OCI-M2 (cell line): ENCODE results near the gene MEDAG.

Source experiments
- DNase-seq: peaks from one replicate; lab custom pipeline; 2025; ENCODE audit not compliant: unreplicated experiment; lab: John Stamatoyannopoulos, UW

MEDAG gene

GRCh38 chr13:30905932-30906383 lies at the start of gene MEDAG:
MEDAG (plus strand) TSS chr13:30906271; CDS start chr13:30906516, 245 bp downstream.
- no peak for DNase-seq

- DNase-seq, result no peak
These were observed 49.1 kb upstream of the MEDAG start for GRCh38 chr13:30857018-30857417.

- no peak for DNase-seq
These were observed 48.4 kb upstream of the MEDAG start for GRCh38 chr13:30857636-30858035.

DNA sequence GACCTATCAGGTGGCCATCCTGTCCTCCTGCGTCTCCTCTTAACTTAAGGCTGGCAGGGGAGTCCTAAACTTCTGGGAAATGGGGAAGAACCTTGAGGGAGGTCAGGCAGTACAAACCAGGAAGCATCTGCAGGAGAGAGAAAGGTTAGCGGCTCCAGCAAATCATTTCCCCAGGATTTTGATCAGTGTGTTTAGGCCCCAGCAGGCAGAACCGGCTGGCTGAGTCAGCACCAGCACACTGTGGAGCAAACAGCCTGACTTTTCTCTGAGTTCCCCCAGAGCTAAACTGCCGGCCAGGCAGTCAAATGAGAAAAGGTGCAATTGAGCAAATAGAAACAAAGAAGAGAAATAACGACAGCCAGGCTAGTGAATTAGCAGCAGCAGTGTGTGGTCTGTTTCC lies 46.7 kb upstream of the MEDAG start:
- DNase-seq, result no peak

- no peak for DNase-seq
These were observed 44.9 kb upstream of the MEDAG start for GRCh38 chr13:30861163-30861562.

GRCh38 chr13:30861836-30862467 lies 44.1 kb upstream of the MEDAG start:
- no peak for DNase-seq

DNA sequence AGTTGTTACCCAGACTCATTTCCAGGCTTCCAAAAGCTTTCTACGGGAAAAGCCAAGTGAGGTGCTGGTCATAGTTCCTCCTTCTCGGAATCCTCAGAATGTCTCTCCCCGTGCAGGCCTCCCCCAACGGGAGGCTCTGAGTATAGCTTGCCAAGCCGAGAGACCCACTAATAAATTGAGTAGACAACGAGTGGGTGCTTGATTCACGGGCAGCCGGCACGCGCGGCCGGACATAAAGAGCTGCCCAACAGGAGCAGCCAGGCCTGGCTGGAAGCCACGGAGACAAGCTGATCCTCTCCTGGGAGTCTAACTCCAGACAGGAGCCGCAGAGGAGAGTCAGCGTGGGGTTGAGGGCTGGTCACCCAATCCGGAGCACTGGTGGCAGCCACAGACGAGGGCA lies 43.4 kb upstream of the MEDAG start:
- DNase-seq, result no peak

DNA sequence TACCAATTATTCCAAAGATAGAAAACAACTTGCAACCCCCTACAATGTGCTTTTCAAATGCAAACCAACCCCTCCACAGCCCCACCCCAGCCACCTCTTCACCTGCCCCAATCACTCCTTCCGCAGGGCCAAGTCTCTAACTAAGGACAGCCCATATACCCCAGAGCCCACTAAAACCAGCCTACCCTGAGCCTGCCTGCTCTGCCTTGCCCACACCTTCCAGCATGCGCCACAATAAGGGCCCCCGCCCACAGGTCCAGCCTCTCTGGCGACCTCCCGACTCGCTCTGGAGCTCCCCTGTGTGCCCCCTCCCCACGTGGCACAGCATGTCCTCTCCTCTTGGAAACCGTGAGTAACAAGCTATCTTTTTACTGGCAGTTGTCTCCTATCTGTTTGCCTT lies 42.8 kb upstream of the MEDAG start:
- DNase-seq, result no peak

DNA sequence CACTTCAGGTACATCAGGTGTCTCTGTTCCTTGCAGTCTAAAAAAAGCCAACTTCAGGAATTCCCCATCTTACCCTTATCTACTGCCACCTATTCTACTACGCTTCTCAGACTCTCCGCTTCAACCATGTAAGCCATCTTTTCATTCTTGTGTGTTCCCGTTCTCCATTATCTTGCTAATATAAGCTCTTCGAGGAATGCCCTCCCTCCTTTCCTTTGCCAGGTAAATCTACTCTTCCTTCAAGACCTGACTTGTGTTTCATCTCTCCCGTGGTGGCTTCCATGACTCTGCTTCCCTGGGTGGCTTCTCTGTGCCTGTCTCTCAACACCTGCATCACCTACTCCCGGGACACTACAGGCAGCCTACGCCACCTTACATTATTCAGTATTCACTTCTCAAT lies 42.3 kb upstream of the MEDAG start:
- no peak for DNase-seq

- no peak for DNase-seq
These were observed 41.5 kb upstream of the MEDAG start for GRCh38 chr13:30864433-30865122.

GRCh38 chr13:30865123-30866049 lies 40.7 kb upstream of the MEDAG start:
- DNase-seq, result peak; percentile 24

DNA sequence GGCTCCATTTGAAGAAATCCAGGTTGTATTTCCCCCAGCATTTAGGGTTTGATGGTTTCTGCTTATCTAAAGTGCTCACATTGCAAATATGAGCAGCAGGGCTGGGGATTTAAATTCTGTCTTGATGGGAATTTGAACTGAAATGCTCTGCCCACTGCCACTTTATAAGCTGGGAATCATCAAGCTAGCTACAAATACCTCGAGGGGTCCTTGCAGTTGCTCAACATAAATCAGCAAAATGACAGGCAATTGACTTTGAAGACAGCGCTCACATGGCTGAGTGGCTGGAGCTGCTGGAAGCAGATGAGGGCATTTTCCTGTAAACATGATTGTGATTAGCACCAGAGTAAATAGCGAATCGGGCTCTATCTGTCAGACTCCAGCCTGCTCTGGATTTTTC lies 39.4 kb upstream of the MEDAG start:
- no peak for DNase-seq

DNA sequence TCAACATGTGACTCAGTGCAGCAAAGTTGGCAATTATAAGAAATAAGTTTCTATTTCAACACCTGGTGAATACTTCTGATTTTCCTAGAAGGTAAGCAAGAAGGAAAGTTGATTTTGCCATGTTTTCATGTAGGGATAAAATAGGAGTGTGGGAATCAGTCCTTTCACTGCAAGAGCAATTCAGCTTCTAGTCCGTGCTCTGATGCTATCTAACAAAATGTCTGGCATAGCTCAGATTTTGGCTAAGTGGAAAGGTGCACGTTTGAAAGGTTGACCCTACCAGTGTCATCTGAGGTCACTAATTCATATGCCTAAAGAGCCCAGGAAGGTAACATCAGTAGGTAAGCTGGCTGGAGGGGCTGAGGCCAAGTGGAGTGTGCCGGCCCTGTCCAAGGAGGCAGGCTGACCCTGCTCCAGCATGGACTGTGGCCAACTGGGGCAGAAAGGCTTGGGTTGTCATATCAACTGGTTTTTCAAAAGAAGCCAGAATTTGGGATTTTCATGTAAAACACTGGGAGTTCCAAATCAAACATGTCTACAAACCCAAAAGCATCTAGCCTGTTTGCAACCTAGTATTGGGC lies 38.9 kb upstream of the MEDAG start:
- no peak for DNase-seq

- DNase-seq, result no peak
These were observed 37.1 kb upstream of the MEDAG start for GRCh38 chr13:30868799-30869470.

GRCh38 chr13:30869491-30869890 lies 36.6 kb upstream of the MEDAG start:
- no peak for DNase-seq

GRCh38 chr13:30870049-30870884 lies 35.8 kb upstream of the MEDAG start:
- peak; percentile 67 for DNase-seq

DNA sequence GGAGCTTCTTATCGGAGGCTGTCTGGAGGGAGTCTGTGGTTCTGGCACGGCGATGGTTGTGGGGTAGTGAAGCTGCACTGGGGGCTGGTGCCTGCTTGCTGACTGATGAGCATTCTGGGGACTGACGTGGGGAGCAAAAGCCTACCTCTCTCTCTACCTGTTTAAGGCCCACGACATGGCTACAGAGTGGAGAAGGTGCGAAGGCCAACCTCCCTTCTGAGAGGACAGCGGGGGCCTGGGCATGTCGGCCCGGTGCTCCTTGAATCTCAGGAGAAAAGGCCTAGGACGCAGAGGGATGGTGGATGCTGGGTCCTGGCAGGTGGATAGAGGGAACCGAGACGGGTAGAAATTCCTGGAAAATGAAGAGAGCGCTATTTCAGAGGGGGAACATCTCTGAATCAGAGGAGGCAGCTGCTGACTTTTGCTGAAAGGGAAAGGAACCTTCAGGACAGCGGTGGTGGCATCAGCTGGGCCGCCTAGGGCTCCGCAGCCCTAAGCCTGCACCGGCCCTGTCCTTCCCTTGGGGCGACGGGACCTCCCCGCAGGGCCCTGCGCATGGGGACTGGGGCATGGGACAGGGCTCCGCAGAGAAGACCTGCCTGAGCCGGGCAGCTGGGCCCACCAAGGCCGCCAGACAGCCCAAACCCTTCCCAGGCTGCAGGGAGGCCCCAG lies 35.0 kb upstream of the MEDAG start:
- no peak for DNase-seq

DNA sequence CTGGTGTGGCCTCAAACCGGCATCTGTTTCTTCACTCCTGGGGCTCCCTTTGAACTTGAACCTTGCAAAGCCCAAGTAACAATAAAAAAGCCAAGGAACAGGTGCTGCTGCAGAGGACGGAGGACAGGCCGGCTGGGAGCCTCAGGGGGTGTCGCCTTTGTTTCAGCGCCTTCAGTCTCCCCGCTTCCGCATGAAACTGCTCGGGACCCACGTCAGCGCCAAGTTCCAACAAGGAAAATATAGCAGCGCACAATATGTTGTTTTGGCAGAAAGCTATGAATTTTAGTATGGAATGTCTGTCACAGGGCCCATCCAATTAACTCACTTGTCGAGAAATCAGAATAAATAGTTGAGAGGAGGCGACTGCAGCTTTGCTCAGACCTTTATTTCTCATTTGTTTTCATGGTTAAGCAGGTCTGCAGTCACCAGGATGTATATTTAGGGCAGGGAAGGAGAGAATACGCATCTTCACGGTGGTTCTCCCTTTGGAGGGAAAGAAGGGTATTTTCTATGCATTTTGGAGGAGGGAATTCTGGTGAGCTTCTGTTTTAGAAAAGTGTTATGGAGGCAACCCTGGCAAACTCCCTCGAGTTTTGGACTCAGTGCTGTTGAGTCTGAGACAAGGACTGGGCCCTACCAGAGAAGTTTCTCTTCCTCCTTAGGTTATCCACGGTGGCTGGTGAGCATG lies 34.3 kb upstream of the MEDAG start:
- DNase-seq, result no peak

DNA sequence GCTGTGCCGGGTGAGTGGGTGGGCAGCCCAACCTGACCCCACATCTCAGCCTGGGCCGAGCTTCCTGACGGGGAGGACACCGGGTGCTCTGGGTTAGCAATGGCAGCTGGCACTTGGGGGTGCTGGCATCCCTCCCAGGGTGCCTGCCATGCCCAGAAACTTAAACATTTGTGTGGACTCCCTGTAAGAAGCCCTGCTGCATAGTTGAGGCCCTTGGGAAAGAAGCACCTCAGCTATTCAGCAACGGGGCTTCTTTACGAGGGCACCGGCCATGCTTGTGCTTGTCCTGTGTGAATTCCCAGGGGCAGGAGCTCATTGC lies 33.8 kb upstream of the MEDAG start:
- no peak for DNase-seq
